ENCODE data around the gene ATP1A4.

ATP1A4 gene

DNA sequence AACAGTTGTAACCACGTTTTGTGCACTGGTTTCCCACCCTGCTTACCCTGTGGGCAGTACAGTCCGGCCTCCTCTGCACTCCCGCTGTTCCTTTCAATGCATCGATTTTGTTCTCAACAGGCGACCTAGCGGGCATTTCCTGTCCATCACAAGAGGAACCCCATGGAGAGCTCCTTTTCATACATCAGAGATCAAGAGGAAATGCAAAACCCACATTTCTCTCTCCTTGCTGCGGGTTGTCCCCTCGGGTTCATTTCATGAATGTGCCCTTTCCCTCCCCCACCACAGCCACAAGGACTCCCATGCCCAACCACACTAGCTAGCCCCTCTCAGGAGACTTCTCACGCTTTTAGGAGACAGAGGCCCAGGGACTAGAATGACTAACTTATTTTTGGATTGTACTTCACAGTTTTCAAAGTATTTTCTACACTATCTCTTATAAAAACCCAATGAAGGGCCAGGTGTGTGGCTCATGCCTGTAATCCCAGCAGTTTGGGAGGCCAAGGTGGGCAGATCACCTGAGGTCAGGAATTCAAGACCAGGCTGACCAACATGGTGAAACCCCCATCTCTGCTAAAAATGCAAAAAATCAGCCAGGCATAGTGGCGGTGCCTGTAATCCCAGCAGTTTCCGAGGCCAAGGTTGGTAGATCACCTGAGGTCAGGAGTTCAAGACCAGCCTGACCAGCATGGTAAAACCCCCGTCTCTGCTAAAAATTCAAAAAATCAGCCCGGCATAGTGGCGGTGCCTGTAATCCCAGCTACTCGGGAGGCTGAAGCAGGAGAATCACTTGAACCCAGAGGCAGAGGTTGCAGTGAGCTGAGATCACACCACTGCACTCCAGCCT lies 18.4 kb downstream of the ATP1A4 start:
- DNase-seq = no peak

DNA sequence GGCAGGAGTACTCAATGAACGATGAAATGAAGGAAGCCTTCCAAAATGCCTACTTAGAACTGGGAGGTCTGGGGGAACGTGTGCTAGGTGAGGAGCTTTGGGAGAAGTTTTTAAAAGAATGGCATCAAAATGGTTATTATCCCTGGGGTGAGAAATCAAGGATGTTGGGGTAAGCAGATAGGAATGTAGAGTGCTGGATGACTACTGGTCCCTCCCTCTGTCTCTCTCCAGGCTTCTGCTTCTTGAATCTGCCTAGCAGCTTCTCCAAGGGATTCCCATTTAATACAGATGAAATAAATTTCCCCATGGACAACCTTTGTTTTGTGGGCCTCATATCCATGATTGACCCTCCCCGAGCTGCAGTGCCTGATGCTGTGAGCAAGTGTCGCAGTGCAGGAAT lies 20.0 kb downstream of the ATP1A4 start:
- no peak for DNase-seq

DNA sequence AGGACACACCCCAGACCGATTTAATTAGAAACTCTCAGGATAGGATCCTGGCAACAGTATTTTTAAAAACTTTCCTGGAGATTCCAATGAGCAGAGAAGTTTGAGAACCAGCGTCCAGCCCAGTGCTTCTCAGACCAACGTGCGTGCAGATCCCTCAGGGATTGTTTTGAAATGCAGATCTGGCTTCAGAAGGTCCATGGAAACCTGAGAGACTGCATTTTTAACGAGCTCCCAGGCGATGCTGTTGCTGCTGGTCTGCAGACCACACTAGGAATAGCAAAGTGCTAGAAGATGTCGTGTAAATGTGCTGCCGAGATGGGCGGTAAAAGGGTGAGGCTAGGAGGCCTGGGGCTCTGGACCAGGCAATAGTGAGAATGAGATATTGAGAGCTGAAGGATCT lies 20.6 kb downstream of the ATP1A4 start:
- no peak for DNase-seq

- DNase-seq = no peak
Measured at GRCh38 chr1:160177231-160177630, 25.8 kb downstream of the ATP1A4 start.

GRCh38 chr1:160177667-160178066 lies 26.3 kb downstream of the ATP1A4 start:
- DNase-seq = no peak

DNA sequence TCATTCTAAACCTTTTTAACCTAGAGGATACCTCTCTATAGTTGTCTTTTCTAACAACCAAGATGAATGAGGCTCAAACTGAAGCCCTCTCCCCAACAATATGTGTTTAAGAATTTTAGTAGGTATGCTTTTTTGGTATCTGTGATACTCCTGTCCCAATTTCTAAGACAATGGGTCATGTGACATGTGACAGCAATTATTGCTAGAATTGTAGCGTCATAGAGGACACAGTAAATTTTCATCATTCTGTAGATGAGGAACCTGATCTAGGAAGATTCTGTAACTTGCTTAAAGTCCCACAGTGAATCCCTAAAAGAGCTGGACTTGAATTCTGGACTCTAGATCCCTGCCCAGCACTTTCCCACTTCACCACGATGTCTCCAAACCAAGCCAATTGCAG lies 27.3 kb downstream of the ATP1A4 start:
- no peak for DNase-seq

- DNase-seq = no peak
Measured at GRCh38 chr1:160179336-160179735, 27.9 kb downstream of the ATP1A4 start.

DNA sequence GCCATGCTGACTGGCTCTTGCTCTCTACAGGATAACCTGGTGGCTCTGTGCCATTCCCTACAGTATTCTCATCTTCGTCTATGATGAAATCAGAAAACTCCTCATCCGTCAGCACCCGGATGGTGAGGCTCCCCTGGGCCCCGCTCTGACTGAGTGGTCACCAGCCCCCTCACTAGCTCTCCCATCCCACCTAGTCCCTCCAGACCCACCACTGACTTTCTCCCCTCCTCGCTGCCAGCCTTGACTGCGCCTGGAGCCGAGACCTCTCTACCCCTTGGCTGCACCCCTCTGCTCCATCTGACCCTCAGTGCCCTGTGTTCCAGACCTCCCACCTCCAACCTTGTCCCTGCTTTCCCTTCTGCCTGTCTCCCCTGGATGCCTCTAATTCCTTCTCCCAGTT lies 34.8 kb downstream of the ATP1A4 start:
- no peak for DNase-seq

GRCh38 chr1:160186729-160187128 lies 35.3 kb downstream of the ATP1A4 start:
- DNase-seq = no peak

DNA sequence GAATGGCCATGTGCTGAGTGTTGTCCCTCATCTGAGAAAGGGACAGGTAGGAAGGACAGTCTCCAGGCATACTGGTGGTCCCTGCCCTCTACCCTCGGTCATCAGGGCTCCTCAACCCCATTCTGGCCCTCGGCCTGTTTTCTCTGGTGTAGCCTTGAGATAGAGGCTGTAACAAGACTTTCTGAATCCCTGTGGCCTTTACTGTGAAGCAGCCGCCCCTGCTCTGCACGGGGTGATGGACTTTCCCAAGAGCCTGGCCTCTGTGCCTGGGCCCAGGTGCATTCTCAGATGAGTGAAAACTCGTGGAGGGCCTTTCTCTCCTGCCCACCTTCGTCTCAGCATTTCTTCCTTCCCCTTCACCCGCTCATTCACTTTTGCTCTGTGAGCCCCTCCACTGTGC lies 36.0 kb downstream of the ATP1A4 start:
- no peak for DNase-seq

- DNase-seq = no peak
Measured at GRCh38 chr1:160188341-160188740, 36.9 kb downstream of the ATP1A4 start.

GRCh38 chr1:160189649-160190625 lies 38.5 kb downstream of the ATP1A4 start, which contains the start of gene CASQ1:
CASQ1 (plus strand) TSS chr1:160190575; CDS start chr1:160190752, 177 bp downstream.
- peak in 11 of 56 donors; percentile 6 to 45 (median 21) for DNase-seq

GRCh38 chr1:160191756-160192155 lies 40.4 kb downstream of the ATP1A4 start:
- DNase-seq = no peak

GRCh38 chr1:160192234-160192633 lies 40.8 kb downstream of the ATP1A4 start:
- DNase-seq = no peak

DNA sequence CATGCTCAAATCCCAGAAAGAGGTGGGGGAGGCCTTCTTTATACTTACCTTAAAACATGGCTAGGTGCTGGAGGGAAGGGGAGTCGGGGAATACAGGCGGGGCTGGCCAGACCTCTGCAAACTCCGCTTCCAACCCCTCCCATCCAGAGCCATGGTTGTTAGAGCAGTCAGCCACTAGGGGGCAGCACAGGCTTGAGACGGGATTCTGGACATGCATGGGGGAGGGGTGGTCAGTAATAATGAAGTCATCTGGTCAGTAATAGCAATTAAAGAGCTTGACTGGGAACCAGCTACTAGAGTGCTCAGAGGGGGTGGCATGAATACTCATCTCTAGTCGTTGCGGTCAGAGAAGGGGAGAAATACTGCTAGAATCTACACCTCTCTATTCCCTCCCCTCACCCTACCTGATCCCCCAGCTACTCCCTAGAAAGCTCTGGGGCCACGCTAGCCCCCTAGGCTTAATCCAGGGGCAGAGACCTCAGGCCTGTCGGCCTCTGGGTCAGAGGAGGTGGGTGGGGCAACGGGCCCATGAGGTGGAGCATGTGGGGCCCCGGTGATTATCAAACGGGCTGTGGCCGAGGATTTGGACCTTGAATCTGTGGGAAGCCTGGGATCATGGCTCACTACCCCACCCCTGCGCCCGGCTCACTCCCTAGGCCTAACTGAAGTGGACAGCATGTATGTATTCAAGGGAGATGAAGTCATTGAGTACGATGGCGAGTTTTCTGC lies 41.9 kb downstream of the ATP1A4 start:
- DNase-seq = peak in 55 of 56 donors; percentile 25 to 88 (median 70)

- no peak for DNase-seq
Measured at GRCh38 chr1:160193832-160194736, 42.7 kb downstream of the ATP1A4 start.

DNA sequence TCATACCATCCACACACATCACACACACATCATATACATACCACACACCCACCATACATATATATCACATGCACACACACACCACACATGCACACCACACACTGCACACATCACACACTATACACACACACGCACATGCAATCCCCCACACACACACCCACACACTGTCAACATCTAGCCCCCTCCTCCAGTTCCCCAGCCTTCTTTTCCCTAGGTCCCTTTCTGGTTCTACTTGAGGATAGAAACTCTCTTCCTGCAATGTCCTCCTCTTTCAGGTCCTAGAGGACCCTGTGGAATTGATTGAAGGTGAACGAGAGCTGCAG lies 43.3 kb downstream of the ATP1A4 start:
- DNase-seq = no peak

GRCh38 chr1:160196143-160196542 lies 44.7 kb downstream of the ATP1A4 start:
- no peak for DNase-seq

- DNase-seq = peak in 18 of 56 donors; percentile 5 to 50 (median 22)
Measured at GRCh38 chr1:160197231-160197630, 45.8 kb downstream of the ATP1A4 start.

GRCh38 chr1:160200786-160201185 lies 49.4 kb downstream of the ATP1A4 start:
- no peak for DNase-seq

Data from amygdala (tissue), 56 donors.